ENCODE measurements around the gene LRMDA.

Gene LRMDA

DNA sequence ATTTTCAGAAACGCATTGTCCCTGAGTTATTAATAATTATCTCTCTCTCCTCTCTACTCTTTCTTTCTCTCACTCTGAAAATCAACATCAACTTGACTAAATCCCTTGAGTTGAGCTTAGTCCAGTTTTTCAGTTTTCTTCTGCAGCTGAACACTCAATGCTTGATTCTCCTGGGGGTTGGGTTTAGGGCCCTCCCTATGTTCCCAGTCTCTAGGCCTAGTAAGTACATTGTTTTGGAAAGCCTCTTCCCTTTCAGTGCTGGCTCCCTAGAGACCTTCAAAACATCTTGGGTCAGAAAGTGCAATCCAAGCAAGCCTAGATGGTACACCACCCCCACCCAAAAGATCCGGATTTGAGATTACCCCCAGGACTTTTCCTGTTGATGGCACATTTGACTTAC, 488.5 kb downstream of the LRMDA start:
- Histone ChIP-seq H3K27ac (no peak overlapping the region), H3K9me3 (ENCODE audit: severe bottlenecking) (no peaks in the 10 kb centered on the region), H3K36me3 (no peaks in the 10 kb centered on the region), H3K27me3 (ENCODE audit: insufficient read depth, low read depth, severe bottlenecking) (no peaks in the 10 kb centered on the region), H3K4me3 (ENCODE audit: low read depth, low read length) (no peak overlapping the region)
- TF ChIP-seq, protein P1, sequence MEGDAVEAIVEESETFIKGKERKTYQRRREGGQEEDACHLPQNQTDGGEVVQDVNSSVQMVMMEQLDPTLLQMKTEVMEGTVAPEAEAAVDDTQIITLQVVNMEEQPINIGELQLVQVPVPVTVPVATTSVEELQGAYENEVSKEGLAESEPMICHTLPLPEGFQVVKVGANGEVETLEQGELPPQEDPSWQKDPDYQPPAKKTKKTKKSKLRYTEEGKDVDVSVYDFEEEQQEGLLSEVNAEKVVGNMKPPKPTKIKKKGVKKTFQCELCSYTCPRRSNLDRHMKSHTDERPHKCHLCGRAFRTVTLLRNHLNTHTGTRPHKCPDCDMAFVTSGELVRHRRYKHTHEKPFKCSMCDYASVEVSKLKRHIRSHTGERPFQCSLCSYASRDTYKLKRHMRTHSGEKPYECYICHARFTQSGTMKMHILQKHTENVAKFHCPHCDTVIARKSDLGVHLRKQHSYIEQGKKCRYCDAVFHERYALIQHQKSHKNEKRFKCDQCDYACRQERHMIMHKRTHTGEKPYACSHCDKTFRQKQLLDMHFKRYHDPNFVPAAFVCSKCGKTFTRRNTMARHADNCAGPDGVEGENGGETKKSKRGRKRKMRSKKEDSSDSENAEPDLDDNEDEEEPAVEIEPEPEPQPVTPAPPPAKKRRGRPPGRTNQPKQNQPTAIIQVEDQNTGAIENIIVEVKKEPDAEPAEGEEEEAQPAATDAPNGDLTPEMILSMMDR (IDR thresholded peaks at IDR 0.05; ENCODE audit: low read depth, low read length) = no peak
- no peak for DNase-seq

DNA sequence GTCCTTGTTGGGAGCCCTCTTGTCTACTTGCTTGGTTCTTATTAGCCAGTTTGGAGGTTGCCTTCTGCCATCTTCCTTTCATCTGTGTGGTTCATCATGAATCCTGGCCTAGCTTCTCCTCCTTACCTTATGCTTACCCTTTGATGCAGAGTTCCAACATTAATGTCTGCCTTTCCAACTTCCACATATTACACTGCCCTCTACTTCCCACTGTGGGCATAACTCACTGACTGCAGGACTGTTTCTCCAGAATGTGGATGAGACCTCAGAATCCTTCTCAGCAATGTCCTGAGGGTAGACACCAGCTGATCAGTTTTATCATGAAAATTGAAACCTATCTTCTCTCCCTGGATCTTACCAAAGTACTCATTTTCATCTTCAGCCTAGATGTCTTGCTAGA, 491.0 kb downstream of the LRMDA start:
- TF ChIP-seq, protein P1 (IDR thresholded peaks at IDR 0.05; ENCODE audit: low read depth, low read length) = peak; percentile 40; the same call in 1 of the 2 replicates
- Histone ChIP-seq H3K36me3 (no peaks in the 10 kb centered on the region), H3K4me3 (ENCODE audit: low read depth, low read length) (no peak overlapping the region), H3K9me3 (ENCODE audit: severe bottlenecking) (no peaks in the 10 kb centered on the region), H3K27ac (no peak overlapping the region), H3K27me3 (ENCODE audit: insufficient read depth, low read depth, severe bottlenecking) (no peaks in the 10 kb centered on the region)
- DNase-seq = no peak

DNA sequence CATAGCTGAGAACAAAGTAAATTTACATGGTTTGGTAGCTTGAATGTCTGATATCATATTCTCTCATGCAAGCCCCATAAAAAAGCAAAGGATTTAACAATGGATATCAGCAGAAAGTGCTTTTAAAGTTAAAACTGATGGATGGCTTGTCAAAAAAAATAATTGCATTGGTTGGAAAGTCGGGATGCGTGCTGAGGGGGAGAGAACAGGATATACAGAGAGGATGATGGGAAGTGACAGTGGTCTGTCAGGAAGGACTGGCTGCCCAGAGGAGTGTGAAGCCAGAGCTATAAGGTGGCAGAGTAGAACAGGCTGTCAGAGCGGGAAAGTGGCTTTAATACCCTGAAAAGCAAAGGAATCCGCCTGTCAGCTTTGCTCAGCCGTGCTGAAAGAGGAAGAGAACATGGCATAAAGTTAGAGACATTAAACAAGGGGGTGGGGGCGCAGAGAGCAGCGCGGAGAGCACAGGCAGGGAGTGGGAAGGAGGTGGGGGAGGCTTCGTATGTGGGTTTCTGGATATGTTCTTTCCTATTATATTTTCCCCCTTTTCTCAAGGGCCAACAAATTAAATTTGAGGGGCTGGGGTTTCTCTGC, 493.0 kb downstream of the LRMDA start:
- Histone ChIP-seq H3K4me3 (ENCODE audit: low read depth, low read length) (no peak overlapping the region), H3K27ac (no peak overlapping the region), H3K36me3 (no peaks in the 10 kb centered on the region), H3K27me3 (ENCODE audit: insufficient read depth, low read depth, severe bottlenecking) (no peaks in the 10 kb centered on the region), H3K9me3 (ENCODE audit: severe bottlenecking) (no peaks in the 10 kb centered on the region)
- peak; percentile 14 for DNase-seq
- TF ChIP-seq, protein P1 (IDR thresholded peaks at IDR 0.05; ENCODE audit: low read depth, low read length) = no peak

DNA sequence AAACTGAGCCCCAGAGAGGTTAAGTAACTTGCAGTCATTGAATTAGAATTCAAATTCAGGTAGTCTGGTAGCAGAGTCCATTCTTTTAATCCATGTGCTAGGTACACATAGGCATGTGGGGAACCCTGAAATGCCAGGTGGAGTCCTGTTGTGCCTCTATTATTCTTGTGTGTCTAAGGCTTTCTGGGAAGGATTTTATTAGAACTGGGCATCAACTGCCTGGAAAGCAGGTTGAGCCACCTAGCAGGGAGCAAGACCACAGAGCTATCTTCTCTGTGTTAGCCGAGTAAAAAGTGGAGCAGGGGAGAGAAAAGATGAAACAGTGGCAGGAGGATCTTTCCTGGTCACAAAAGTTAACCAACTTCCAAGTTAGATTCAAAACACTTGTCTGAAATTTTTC, 494.6 kb downstream of the LRMDA start:
- TF ChIP-seq, protein P1 (IDR thresholded peaks at IDR 0.05; ENCODE audit: low read depth, low read length) = no peak
- H3K9me3 ChIP-seq (ENCODE audit: severe bottlenecking) = no peaks in the 10 kb centered on the region
- no peak for DNase-seq
- no peaks in the 10 kb centered on the region for H3K36me3 ChIP-seq
- no peaks in the 10 kb centered on the region for H3K27me3 ChIP-seq (ENCODE audit: insufficient read depth, low read depth, severe bottlenecking)
- no peak overlapping the region for H3K4me3 ChIP-seq (ENCODE audit: low read depth, low read length)
- H3K27ac ChIP-seq = no peak overlapping the region

DNA sequence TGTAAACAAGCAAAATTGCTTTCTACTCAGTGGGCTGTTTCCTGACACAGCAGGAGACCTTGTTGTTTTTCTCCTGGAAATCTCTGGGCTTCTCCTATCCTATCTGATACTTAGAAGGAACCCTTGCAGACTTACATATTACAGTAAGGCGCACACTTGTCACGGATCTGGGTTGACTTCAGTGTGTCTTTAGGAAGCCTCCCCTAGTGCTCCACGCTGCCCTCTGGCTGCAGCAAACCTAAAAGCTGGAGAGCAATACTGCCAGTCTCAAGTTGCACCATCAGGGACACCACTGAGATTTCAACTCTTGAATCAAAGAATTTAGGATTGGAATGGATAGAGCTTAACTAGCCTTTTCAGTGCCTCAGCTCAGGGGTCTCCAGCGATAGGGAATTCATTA, 495.3 kb downstream of the LRMDA start:
- H3K4me3 ChIP-seq (ENCODE audit: low read depth, low read length) = no peak overlapping the region
- H3K9me3 ChIP-seq (ENCODE audit: severe bottlenecking) = no peaks in the 10 kb centered on the region
- no peak for DNase-seq
- TF ChIP-seq, protein P1 (IDR thresholded peaks at IDR 0.05; ENCODE audit: low read depth, low read length) = no peak
- H3K27ac ChIP-seq = no peak overlapping the region
- H3K27me3 ChIP-seq (ENCODE audit: insufficient read depth, low read depth, severe bottlenecking) = no peaks in the 10 kb centered on the region
- H3K36me3 ChIP-seq = no peaks in the 10 kb centered on the region

DNA sequence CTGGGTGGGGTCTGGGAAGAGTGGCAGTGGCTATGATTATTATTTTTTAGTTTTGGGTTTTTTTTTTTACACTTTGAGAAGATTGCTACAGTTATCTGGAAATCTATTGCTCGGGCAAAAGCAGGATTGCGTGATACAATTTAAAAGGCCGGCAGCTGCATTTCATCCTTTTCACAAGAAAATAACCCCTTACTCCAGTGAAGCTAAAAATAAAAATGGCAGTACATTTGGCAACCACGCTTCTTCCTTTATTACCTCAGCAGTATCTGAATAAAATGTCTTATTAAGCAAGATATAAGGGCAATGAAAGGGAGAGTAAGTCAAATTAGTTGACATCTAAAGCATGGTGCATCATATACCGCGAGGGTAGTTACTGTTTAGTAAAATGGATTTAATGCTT, 496.8 kb downstream of the LRMDA start:
- no peak overlapping the region for H3K27ac ChIP-seq
- TF ChIP-seq, protein P1 (IDR thresholded peaks at IDR 0.05; ENCODE audit: low read depth, low read length) = no peak
- H3K36me3 ChIP-seq = no peaks in the 10 kb centered on the region
- no peaks in the 10 kb centered on the region for H3K9me3 ChIP-seq (ENCODE audit: severe bottlenecking)
- H3K4me3 ChIP-seq (ENCODE audit: low read depth, low read length) = no peak overlapping the region
- no peaks in the 10 kb centered on the region for H3K27me3 ChIP-seq (ENCODE audit: insufficient read depth, low read depth, severe bottlenecking)
- DNase-seq = no peak

Measured in WERI-Rb-1 (cell line).